Tibial nerve (tissue), 4 donors: ENCODE results near the gene ST8SIA4.

Experiments used
- EP300 ChIP-seq, 2 donors: sonication (generic); formaldehyde crosslinking; IDR thresholded peaks; one replicate each; pipeline ENCODE4 v1.6.1; 2017; ENCODE audit warnings: antibody characterized with exemption in 2 of 2, mild to moderate bottlenecking in 1 of 2
- POLR2A ChIP-seq, 2 donors: fragments of 450-650 bp; IDR thresholded peaks; one replicate each; pipeline ENCODE4 v1.6.1; 2017; ENCODE audit warnings: antibody characterized with exemption in 2 of 2, mild to moderate bottlenecking in 2 of 2, moderate library complexity in 2 of 2
- TF ChIP-seq, protein P1 (sequence below), 5 experiments: fragments of 200-600 bp in 3 of 5; fragments of 450-650 bp in 2 of 5; sonication (generic) in 3 of 5; IDR thresholded peaks; one replicate each; pipeline ENCODE4 v1.5.1; 2016 to 2019; ENCODE audit warnings: antibody characterized with exemption in 5 of 5, mild to moderate bottlenecking in 3 of 5, moderate library complexity in 2 of 5

DNA sequence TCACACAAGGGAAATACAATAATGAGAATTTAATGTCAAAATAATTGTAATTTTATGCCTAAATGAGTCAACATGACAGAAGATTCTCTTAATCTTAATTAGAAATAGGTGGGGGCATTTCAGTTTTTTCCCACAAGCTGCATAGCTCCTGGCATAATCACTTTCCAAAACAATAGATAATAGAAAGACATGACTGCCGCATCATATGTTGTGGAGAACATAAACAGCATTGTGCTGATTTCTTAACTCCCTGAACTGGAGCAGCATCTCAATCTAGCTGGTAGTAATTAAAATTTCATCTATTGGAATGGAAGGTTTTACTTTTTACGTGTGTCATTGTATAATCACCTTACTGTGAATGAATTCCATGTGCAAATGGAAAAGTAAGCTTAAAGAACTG, 112.1 kb downstream of the ST8SIA4 start:
- TF ChIP-seq, protein P1, sequence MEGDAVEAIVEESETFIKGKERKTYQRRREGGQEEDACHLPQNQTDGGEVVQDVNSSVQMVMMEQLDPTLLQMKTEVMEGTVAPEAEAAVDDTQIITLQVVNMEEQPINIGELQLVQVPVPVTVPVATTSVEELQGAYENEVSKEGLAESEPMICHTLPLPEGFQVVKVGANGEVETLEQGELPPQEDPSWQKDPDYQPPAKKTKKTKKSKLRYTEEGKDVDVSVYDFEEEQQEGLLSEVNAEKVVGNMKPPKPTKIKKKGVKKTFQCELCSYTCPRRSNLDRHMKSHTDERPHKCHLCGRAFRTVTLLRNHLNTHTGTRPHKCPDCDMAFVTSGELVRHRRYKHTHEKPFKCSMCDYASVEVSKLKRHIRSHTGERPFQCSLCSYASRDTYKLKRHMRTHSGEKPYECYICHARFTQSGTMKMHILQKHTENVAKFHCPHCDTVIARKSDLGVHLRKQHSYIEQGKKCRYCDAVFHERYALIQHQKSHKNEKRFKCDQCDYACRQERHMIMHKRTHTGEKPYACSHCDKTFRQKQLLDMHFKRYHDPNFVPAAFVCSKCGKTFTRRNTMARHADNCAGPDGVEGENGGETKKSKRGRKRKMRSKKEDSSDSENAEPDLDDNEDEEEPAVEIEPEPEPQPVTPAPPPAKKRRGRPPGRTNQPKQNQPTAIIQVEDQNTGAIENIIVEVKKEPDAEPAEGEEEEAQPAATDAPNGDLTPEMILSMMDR (IDR thresholded peaks at IDR 0.05), result no peak
- TF ChIP-seq POLR2A (IDR thresholded peaks at IDR 0.05) (no peak), EP300 (IDR thresholded peaks at IDR 0.05) (no peak)
